Upper lobe of left lung (tissue), 6 donors: ENCODE measurements around the gene MED25. TPM values are rescaled to one million over a fixed set of nuclear protein-coding genes. Genes with fewer than 3 reads are reported as not detected.
A peak's percentile ranks its signal among the peaks of the same experiment; 100 is the strongest.

ENCODE experiments used
- ATAC-seq, 2 donors: fragments of 200-7000 bp; cut with Tn5 transposase; one replicate each; pipeline ENCODE4 v1.9.1; 2022; ENCODE audit warnings: mild to moderate bottlenecking in 2 of 2, moderate library complexity in 2 of 2; ENCODE audit not compliant: low FRiP score in 2 of 2
- DNase-seq, 2 donors: peaks; one replicate each; pipeline ENCODE4 v3.0.0-alpha.2; 2019 to 2020
- H3K27ac ChIP-seq, 4 donors: fragments of 200-600 bp; sonication (generic); one replicate each; pipeline ENCODE4 v1.5.1; 2016 to 2019
- H3K27me3 ChIP-seq, 4 donors: fragments of 200-600 bp; sonication (generic); one replicate each; pipeline ENCODE4 v1.5.1; 2017 to 2019
- H3K36me3 ChIP-seq, 4 donors: fragments of 200-600 bp; sonication (generic); one replicate each; pipeline ENCODE4 v1.5.1; 2016 to 2019
- H3K4me1 ChIP-seq, 4 donors: fragments of 200-600 bp; sonication (generic); one replicate each; pipeline ENCODE4 v1.5.1; 2018 to 2019
- H3K4me3 ChIP-seq, 4 donors: fragments of 200-600 bp; sonication (generic); one replicate each; pipeline ENCODE4 v1.5.1; 2017 to 2019; ENCODE audit warnings: mild to moderate bottlenecking in 2 of 4, moderate library complexity in 1 of 4
- H3K9me3 ChIP-seq, 4 donors: fragments of 200-600 bp; sonication (generic); one replicate each; pipeline ENCODE4 v1.5.1; 2018 to 2019
- CTCF ChIP-seq, 6 experiments: fragments of 450-650 bp in 4 of 6; fragments of 200-600 bp in 2 of 6; sonication (generic) in 2 of 6; IDR thresholded peaks; one replicate each; pipeline ENCODE4 v1.5.1; 2016 to 2019; ENCODE audit warnings: antibody characterized with exemption in 6 of 6
- EP300 ChIP-seq, 4 donors: sonication (generic); formaldehyde crosslinking; IDR thresholded peaks; one replicate each; pipeline ENCODE4 v1.5.1; 2017; ENCODE audit warnings: antibody characterized with exemption in 4 of 4, control low read depth in 2 of 4
- POLR2A ChIP-seq, 4 donors: fragments of 450-650 bp; IDR thresholded peaks; one replicate each; pipeline ENCODE4 v1.5.1; 2016 to 2017; ENCODE audit warnings: antibody characterized with exemption in 4 of 4, mild to moderate bottlenecking in 2 of 4
- POLR2AphosphoS5 ChIP-seq, 2 donors: sonication (generic); formaldehyde crosslinking; IDR thresholded peaks; one replicate each; pipeline ENCODE4 v1.5.1; 2017; ENCODE audit warnings: antibody characterized with exemption in 2 of 2
- WGBS, 2 donors: methylation state at CpG; one replicate each; pipeline ENCODE4 v1.1.5; 2017 to 2018; 5-methylcytosine and 5-hydroxymethylcytosine counted together
- total RNA-seq, 6 donors: library from RNA; depleted of rRNA in 4 of 6; stranded (reverse); fragments of >200 nt in 4 of 6; gene quantifications; one replicate each; pipeline versions ENCODE4 v1.1.0 to v1.2.1, GENCODE V29; 2016 to 2021
- donor health status: DM: no; HTN: no; CAD: no; lungs with moderate emphysema.
- donor health status: DM: no; HTN: yes; CAD: no; lungs with severe emphysema.

Gene MED25
- total RNA-seq, 6 donors from 2014 or later, result 41.7 to 110 (median 61.2) TPM

- Histone ChIP-seq H3K9me3 (no peaks in the 10 kb centered on the region), H3K4me3 (peak overlapping the region; percentile 76 to 90 (median 79)), H3K27ac (peak overlapping the region; percentile 94 to 100 (median 99)), H3K27me3 (no peaks in the 10 kb centered on the region), H3K4me1 (peaks cover 17 to 32% (median 25%) of the 10 kb centered on the region in 4 donors), H3K36me3 (peaks cover 16 to 29% (median 22%) of the 10 kb centered on the region in 4 donors)
- TF ChIP-seq POLR2AphosphoS5 (IDR thresholded peaks at IDR 0.05), result peak; percentile 68 to 90
- TF ChIP-seq CTCF (IDR thresholded peaks at IDR 0.05), result peak in 1 of 6 experiments; percentile 19
- no peak for TF ChIP-seq EP300 (IDR thresholded peaks at IDR 0.05)
- peak in 1 of 4 donors; percentile 52 for TF ChIP-seq POLR2A (IDR thresholded peaks at IDR 0.05)
- peak; percentile 98 to 99 for DNase-seq
- peak; percentile 88 to 92 for ATAC-seq
- WGBS, 2 donors, result 0% methylated on average over 18 to 20 of the region's 46 CpGs
Observed at GRCh38 chr19:49876422-49877019, 58.4 kb downstream of the MED25 start.

GRCh38 chr19:49877020-49877878 lies 59.2 kb downstream of the MED25 start, which contains the start of the genes AKT1S1 and TBC1D17:
Gene AKT1S1 (minus strand): TSS chr19:49877355. CDS start chr19:49873295, 4,060 bp downstream.
Gene TBC1D17 (plus strand): TSS chr19:49877702. CDS start chr19:49877724, 22 bp downstream.
- no peaks in the 10 kb centered on the region for H3K9me3 ChIP-seq
- peak; percentile 95 to 100 for DNase-seq
- peak; percentile 91 to 95 for ATAC-seq
- H3K4me1 ChIP-seq, result peaks cover 17 to 32% (median 25%) of the 10 kb centered on the region in 4 donors
- H3K4me3 ChIP-seq, result peak within 1 kb of the TSS; percentile 76 to 90 (median 79)
- H3K27me3 ChIP-seq, result no peaks in the 10 kb centered on the region
- peaks cover 23 to 34% (median 29%) of the 10 kb centered on the region in 4 donors for H3K36me3 ChIP-seq
- TF ChIP-seq CTCF (IDR thresholded peaks at IDR 0.05) (no peak), POLR2A (IDR thresholded peaks at IDR 0.05) (peak in 3 of 4 donors; percentile 83 to 96 (median 92)), POLR2AphosphoS5 (IDR thresholded peaks at IDR 0.05) (peak; percentile 90), EP300 (IDR thresholded peaks at IDR 0.05) (peak in 1 of 4 donors; percentile 66)
- H3K27ac ChIP-seq, result peak within 1 kb of the TSS; percentile 94 to 100 (median 99)
- WGBS, 2 donors, result 0% methylated on average over 12 to 60 of the region's 61 CpGs

GRCh38 chr19:49877879-49878743 lies 60.0 kb downstream of the MED25 start:
- DNase-seq (peak; percentile 98 to 99), ATAC-seq (peak; percentile 89 to 93)
- H3K4me1 ChIP-seq, result peaks cover 17 to 32% (median 25%) of the 10 kb centered on the region in 4 donors
- TF ChIP-seq CTCF (IDR thresholded peaks at IDR 0.05) (no peak), POLR2AphosphoS5 (IDR thresholded peaks at IDR 0.05) (no peak), POLR2A (IDR thresholded peaks at IDR 0.05) (no peak), EP300 (IDR thresholded peaks at IDR 0.05) (no peak)
- WGBS, 2 donors, result 10 to 11% methylated on average over 23 to 33 of the region's 41 CpGs
- H3K4me3 ChIP-seq, result peak overlapping the region; percentile 69 to 90 (median 79)
- H3K9me3 ChIP-seq, result no peaks in the 10 kb centered on the region
- no peaks in the 10 kb centered on the region for H3K27me3 ChIP-seq
- peaks cover 32 to 37% (median 34%) of the 10 kb centered on the region in 4 donors for H3K36me3 ChIP-seq
- H3K27ac ChIP-seq, result peak overlapping the region; percentile 94 to 100 (median 99)

GRCh38 chr19:49878744-49879070 lies 60.6 kb downstream of the MED25 start:
- peaks cover 37 to 43% (median 40%) of the 10 kb centered on the region in 4 donors for H3K36me3 ChIP-seq
- H3K27ac ChIP-seq, result peak overlapping the region; percentile 94 to 100 (median 99)
- DNase-seq (no peak), ATAC-seq (no peak)
- peak overlapping the region in 1 of 4 donors; percentile 77 for H3K4me3 ChIP-seq
- TF ChIP-seq POLR2AphosphoS5 (IDR thresholded peaks at IDR 0.05), result no peak
- TF ChIP-seq CTCF (IDR thresholded peaks at IDR 0.05), result no peak
- no peak for TF ChIP-seq EP300 (IDR thresholded peaks at IDR 0.05)
- no peak for TF ChIP-seq POLR2A (IDR thresholded peaks at IDR 0.05)
- 79 to 86% methylated on average over 9 of the region's 9 CpGs for WGBS, 2 donors
- no peaks in the 10 kb centered on the region for H3K27me3 ChIP-seq
- peaks cover 17 to 32% (median 25%) of the 10 kb centered on the region in 4 donors for H3K4me1 ChIP-seq
- no peaks in the 10 kb centered on the region for H3K9me3 ChIP-seq
